GM18511 (cell line): ENCODE measurements around the gene TNFRSF25.

Experiments
- ATAC-seq: cut with Tn5 transposase; IDR thresholded peaks from one replicate; pipeline ENCODE4 v1.9.1; 2021; ENCODE audit warnings: mild to moderate bottlenecking, moderate library complexity; ENCODE audit not compliant: unreplicated experiment

The TNFRSF25 gene

DNA sequence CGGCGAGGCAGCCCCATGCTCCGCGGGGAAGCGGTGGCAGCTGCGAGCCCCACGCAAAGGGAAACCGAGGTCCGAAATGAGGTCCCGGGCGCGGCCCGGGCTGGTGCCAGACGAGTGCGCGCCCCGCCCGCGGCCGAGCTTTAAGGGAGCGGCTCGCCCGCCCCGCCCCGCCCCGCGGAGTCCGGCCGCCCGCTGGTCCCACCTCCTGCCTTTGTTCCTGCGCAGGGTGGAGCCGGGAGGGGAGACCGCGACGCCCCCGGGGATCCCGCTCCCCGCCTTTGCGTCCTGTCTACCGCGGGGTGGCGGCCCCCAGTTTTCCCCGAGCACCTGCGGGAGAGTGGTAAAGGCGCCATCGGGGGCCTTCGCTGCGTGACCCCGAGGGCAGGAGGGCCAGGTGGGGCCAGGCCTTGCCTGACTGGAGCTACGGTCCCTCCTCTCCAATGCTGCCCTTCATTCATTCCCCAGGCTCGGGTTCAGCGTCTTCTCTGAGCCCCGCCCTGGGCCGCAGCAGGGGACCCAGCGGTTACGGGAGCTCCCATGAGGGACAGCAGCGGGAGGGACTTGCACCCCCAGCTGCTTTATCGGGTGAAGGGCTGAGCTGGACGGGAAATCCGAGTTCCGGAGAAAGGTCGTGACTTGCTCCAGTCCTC lies 46.0 kb downstream of the TNFRSF25 start, which contains the start of gene HES2:
Gene HES2 (minus strand): TSS at position 116 of the 650 bp plus-strand sequence. CDS start 99 bp downstream, at position 17.
- ATAC-seq, result no peak

DNA sequence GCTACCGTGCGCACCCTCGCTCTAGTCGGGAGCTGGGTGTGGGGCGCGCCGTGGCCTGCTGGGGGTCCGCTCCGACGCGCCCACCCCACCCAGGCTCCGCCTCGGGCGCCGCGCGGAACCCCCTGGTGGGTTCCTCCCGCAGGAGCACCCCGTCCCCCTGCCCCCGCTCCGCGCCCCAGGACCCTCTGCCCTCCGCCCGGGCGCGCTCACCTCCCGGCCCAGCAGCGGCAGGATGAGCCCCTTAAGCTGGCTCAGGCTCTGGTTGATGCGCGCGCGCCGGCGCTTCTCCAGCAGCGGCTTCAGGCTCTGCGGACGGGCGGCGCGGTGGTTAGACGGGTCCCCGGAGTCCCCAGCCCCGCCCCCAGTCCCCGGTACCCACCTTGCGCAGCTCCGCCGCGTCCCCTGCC lies 46.6 kb downstream of the TNFRSF25 start:
- ATAC-seq, result no peak

DNA sequence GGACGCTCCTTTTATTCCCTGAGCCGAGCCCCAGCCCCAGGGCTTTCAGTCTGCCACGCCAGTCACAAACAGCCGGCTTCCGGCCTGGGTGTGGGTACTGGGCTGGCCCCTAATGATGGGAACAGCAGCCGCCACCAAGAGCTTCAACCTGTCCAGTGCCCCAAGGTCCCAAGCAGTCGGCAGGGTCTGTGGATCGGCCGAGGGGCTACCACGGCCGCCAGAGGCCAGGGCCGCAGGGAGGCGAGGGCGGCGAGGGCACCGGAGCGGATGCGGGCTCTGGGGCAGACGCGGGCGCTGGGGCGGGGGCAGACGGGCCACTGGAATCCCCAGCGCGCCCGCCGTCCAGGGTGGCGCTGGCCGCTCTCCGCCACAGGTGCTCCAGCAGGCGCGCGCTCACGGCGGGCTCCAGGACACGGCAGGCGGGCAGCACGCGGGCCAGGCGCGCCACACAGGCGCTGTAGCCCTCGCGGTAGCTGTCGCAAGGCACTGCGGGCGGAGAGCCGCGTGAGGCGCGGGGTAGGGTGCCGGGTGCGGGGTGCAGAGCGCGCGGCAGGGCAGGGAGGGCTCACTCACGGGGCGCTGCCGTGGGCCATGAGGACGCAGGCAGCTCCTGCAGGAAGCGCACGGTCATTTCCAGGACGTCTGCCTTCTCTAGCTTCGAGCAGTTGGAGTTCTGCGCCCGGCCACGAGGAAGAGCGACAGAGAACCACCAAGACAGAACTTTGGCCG lies 47.1 kb downstream of the TNFRSF25 start:
- no peak for ATAC-seq

DNA sequence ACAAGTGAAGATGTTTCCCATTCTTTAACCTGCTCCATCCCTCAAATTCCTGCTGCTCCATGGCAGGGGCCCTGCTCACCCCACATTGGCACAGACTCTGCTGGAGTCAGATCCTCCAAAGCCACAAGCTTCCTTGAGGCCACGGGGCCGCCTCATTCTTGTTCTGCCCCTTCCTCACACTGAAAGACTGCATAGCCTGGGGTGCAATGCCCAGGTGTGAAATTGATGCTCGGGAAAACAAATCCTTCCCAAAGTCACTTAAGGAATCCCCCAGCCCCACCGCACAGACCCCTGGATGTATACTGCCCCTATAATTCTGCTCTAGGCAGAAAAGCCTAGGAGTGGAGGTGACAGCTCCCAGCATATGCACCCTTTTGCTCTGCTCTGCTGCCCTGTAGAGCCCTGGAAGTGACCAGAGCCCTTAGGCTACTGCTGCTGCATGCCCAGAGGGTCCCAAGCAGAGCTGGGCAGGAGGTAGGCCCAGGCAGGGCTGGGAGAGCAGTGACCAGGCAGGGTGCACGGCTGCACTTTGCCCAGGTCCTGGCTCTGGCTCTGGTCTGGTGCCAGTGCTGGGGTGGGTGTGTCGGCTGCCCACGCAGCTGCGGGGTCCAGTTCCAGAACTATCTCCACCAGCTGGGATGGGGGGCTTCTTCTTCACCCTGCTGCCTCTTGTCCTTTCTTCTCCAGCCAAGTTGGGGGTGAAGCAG lies 47.9 kb downstream of the TNFRSF25 start:
- ATAC-seq, result no peak

DNA sequence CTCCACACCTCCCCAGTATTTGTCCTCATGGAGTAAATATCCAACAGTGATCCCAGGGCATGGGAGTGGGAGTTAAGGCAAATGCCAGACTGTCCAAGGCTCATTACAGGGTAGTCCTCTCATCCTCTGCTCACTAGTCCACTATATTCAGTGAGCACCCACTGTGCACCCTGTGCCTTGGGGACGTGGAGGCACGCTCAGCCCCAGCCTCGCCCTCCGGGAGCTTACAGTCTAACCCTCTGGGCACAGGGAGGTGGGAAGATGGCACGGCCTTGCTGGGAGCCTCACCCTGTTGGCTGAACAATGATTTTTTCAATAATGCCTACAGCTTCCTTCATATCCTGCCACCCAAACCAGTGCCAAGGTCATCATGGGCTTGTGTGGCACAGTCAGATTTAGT lies 49.1 kb downstream of the TNFRSF25 start:
- no peak for ATAC-seq

DNA sequence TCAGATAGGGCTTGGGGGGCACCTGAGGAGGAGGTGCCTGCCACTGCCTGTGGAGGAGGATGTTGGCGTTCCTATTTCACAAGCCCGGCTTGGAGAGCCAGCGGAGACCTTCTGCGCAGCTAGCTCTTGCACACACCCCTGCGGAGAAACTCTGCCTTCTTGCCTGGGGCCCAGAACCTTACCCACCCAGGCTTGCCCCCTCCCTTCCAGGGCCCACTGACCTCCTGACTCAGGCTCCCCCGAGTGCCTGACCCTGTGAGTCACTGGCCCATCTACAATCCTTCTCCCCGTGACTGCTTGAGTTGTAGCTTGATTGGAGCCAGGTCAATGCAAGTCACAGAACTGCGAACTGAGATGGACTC lies 49.7 kb downstream of the TNFRSF25 start:
- ATAC-seq, result no peak

DNA sequence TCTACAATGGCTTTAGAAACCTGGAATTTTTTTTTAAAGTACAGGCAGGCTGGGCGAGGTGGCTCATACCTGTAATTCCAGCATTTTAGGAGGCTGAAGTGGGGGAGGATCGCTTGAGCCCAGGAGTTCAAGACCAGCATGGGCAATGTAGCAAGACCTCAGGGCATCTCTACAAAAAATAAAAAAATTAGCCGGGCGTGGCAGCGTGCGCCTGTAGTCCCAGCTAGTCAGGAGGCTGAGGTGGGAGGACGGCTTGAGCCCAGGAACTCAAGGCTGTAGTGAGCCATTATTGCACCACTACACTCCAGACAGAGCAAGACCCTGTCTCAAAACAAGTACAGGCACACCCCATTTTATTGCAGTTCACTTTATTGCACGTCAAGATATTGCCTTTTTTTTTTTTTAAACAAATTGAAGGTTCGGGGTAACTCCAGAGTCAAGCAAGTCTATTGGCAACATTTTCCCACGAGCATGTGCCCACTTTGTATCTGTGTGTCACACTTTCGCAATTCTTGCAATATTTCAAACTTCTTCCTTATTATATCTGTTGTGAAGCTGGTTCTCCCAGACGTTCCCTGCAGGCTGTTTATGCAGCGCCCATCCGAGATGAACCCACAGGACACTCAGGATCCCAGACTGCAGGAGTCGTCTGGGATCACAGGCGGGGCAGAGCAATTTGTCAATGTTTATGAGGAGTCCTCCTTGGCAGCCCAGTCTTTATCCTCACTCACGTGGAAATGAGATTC lies 50.9 kb downstream of the TNFRSF25 start:
- ATAC-seq, result no peak

DNA sequence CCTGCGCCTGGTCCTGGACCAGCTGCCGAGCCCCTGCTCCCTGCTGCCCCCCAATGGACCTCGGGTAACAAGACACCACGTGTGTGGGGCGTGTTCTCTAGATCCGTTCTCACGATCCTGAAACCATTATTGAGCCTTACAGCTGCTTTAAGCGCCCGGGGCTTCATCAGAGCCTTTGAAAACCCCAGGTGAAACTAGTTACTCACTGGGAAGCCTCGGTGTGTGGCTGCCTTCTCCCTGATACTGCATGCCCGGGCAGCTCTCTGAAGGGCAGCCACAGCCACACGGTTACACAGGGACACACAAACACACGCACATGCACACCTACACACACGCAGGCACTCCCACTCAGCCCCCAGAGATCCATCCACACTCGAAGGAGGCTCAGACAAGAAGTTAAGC lies 51.5 kb downstream of the TNFRSF25 start:
- ATAC-seq, result peak; percentile 85

DNA sequence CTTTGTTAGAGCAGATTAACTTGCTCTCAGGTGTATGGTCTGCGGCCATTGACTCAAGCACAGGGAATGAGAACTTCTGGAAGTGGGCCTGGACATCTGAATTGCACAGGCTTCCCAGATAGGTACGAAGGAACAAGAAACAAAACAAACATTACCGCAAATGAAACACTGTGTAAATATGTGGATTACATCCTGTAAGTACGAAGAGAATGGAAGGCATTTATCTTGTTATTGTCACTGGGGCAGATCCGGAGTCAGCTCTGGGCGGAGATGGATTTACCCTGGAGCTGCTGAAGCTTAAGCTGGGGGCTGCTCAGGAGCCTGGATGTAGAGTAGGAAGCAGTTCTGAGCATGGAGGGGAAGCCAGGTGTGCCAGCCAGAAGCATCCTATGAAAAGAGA lies 53.1 kb downstream of the TNFRSF25 start:
- no peak for ATAC-seq
